ENCODE results near the gene AIDA.

DNA sequence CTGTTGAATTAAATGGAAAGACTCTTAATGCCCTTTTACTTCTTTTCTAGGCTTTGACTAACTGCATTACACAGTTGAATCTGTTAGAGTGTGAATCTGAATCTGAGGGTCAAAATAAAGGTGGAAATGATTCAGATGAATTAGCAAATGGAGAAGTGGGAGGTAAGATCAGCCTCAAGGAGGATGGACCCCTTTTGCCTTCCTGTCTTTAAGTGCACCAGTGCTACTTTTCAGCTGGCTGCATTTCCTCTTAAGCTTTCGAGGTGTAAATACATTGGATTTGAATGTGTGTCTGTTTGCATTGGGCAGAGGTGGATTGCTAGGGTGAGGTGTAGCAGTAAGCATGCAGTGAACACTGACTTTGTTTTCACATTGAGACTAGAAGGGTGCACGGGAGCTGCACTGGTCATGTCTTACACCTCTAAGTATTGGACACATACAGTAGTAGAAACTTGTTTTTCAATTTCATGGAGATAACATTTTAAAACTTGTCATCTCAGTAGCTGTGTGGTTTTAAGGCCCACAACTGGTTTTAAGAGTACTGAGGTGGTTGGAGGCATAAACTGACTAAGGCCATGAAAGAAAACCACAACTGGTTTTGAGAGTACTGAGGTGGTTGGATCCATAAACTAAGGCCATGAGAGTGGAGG, 59.0 kb downstream of the AIDA start:
- TF ChIP-seq CHD4 (IDR thresholded peaks at IDR 0.05; ENCODE audit: borderline replicate concordance) (no peak), POLR2A (IDR thresholded peaks at IDR 0.05; ENCODE audit: low read length) (no peak), NFE2L2 (conservative IDR thresholded peaks at IDR 0.05; ENCODE audit: low read length) (no peak), MAZ (IDR thresholded peaks at IDR 0.05; ENCODE audit: borderline replicate concordance, low read depth, low read length) (no peak), HDAC2 (IDR thresholded peaks at IDR 0.05) (no peak), JUNB (IDR thresholded peaks at IDR 0.05) (no peak), RNF2 (IDR thresholded peaks at IDR 0.05; ENCODE audit: borderline replicate concordance, low read depth) (no peak)
- TF ChIP-seq, protein P1, sequence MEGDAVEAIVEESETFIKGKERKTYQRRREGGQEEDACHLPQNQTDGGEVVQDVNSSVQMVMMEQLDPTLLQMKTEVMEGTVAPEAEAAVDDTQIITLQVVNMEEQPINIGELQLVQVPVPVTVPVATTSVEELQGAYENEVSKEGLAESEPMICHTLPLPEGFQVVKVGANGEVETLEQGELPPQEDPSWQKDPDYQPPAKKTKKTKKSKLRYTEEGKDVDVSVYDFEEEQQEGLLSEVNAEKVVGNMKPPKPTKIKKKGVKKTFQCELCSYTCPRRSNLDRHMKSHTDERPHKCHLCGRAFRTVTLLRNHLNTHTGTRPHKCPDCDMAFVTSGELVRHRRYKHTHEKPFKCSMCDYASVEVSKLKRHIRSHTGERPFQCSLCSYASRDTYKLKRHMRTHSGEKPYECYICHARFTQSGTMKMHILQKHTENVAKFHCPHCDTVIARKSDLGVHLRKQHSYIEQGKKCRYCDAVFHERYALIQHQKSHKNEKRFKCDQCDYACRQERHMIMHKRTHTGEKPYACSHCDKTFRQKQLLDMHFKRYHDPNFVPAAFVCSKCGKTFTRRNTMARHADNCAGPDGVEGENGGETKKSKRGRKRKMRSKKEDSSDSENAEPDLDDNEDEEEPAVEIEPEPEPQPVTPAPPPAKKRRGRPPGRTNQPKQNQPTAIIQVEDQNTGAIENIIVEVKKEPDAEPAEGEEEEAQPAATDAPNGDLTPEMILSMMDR (IDR thresholded peaks at IDR 0.05), result no peak
- TF ChIP-seq, protein P2, sequence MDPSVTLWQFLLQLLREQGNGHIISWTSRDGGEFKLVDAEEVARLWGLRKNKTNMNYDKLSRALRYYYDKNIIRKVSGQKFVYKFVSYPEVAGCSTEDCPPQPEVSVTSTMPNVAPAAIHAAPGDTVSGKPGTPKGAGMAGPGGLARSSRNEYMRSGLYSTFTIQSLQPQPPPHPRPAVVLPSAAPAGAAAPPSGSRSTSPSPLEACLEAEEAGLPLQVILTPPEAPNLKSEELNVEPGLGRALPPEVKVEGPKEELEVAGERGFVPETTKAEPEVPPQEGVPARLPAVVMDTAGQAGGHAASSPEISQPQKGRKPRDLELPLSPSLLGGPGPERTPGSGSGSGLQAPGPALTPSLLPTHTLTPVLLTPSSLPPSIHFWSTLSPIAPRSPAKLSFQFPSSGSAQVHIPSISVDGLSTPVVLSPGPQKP (IDR thresholded peaks at IDR 0.05; ENCODE audit: low read depth, low read length), result no peak

All from A549 (cell line).